Vagina (tissue), 2 donors: ENCODE measurements around the gene OAS1.

Experiments used
- CTCF ChIP-seq, 3 experiments: fragments of 450-650 bp in 2 of 3; fragments of 200-600 bp in 1 of 3; sonication (generic) in 1 of 3; IDR thresholded peaks; one replicate each; pipeline ENCODE4 v1.5.1; 2017 to 2019; ENCODE audit warnings: antibody characterized with exemption in 3 of 3, mild to moderate bottlenecking in 2 of 3, moderate library complexity in 2 of 3
- POLR2A ChIP-seq, 2 donors: fragments of 450-650 bp; IDR thresholded peaks; one replicate each; pipeline ENCODE4 v1.6.1; 2017; ENCODE audit warnings: antibody characterized with exemption in 2 of 2, mild to moderate bottlenecking in 2 of 2, moderate library complexity in 2 of 2
- POLR2AphosphoS5 ChIP-seq, 2 donors: sonication (generic); formaldehyde crosslinking; IDR thresholded peaks; one replicate each; pipeline ENCODE4 v1.9.0; 2017; ENCODE audit warnings: antibody characterized with exemption in 2 of 2, mild to moderate bottlenecking in 2 of 2, low read depth in 1 of 2; ENCODE audit not compliant: insufficient read depth in 1 of 2

- no peak for TF ChIP-seq CTCF (IDR thresholded peaks at IDR 0.05)
- TF ChIP-seq POLR2A (IDR thresholded peaks at IDR 0.05): no peak
- TF ChIP-seq POLR2AphosphoS5 (IDR thresholded peaks at IDR 0.05; ENCODE audit: insufficient read depth in 1 of 2, low read depth in 1 of 2): no peak
These were observed 1.8 kb downstream of the OAS1 start for GRCh38 chr12:112908548-112908947.
